Lung (tissue), 16 donors: ENCODE measurements around the gene ZNF112. TPM values are rescaled to one million over a fixed set of nuclear protein-coding genes. Genes with fewer than 3 reads are reported as not detected.
"Not testable (repeated sequence)": the region's sequence is repeated elsewhere in the genome, so short reads cannot be mapped to it uniquely, and the experiment has no call there.

Experiments
- ATAC-seq: fragments of 200-7000 bp; cut with Tn5 transposase; one replicate; pipeline ENCODE4 v1.9.1; 2020; ENCODE audit warnings: moderate number of reproducible peaks; ENCODE audit not compliant: insufficient read depth, low FRiP score
- DNase-seq, 3 donors: peaks; one replicate each; pipeline ENCODE4 v3.0.0-alpha.2; 2013 to 2017
- H3K27ac ChIP-seq, 2 donors: one replicate each; pipeline ENCODE4 v1.5.1; 2013; ENCODE audit warnings: mild to moderate bottlenecking in 2 of 2, moderate library complexity in 2 of 2, control low read depth in 1 of 2, inconsistent platforms in 1 of 2, low read depth in 1 of 2, low read length in 1 of 2
- H3K27me3 ChIP-seq, 3 donors: one replicate each; pipeline ENCODE4 v1.5.1; 2013; ENCODE audit warnings: low read length in 2 of 3; ENCODE audit not compliant: control insufficient read depth in 3 of 3, insufficient read depth in 3 of 3
- H3K36me3 ChIP-seq, 4 donors: one replicate each; pipeline ENCODE4 v1.5.1; 2013; ENCODE audit warnings: low read length in 4 of 4, mild to moderate bottlenecking in 1 of 4, moderate library complexity in 1 of 4; ENCODE audit not compliant: control insufficient read depth in 4 of 4, insufficient read depth in 4 of 4
- H3K4me1 ChIP-seq, 5 donors: one replicate each; pipeline ENCODE4 v1.5.1; 2013; ENCODE audit warnings: low read length in 5 of 5, mild to moderate bottlenecking in 2 of 5, moderate library complexity in 1 of 5; ENCODE audit not compliant: control insufficient read depth in 5 of 5, insufficient read depth in 5 of 5
- H3K4me3 ChIP-seq: one replicate; pipeline ENCODE4 v1.5.1; 2013; ENCODE audit warnings: mild to moderate bottlenecking, control low read depth, moderate library complexity
- H3K9ac ChIP-seq, 2 donors: one replicate each; pipeline ENCODE4 v1.5.1; 2013; ENCODE audit warnings: low read length in 2 of 2, control low read depth in 1 of 2; ENCODE audit not compliant: insufficient read depth in 1 of 2
- H3K9me3 ChIP-seq, 4 donors: one replicate each; pipeline ENCODE4 v1.5.1; 2013; ENCODE audit warnings: low read length in 3 of 4, mild to moderate bottlenecking in 1 of 4, moderate library complexity in 1 of 4; ENCODE audit not compliant: control insufficient read depth in 4 of 4, insufficient read depth in 3 of 4
- WGBS, 2 donors: extraction: QIAGEN DNeasy Blood & Tissue Kit; methylation state at CpG; one replicate each; pipeline ENCODE4 v1.1.7; 2013; 5-methylcytosine and 5-hydroxymethylcytosine counted together
- long read RNA-seq, 5 donors: transcript quantifications; one replicate each; lab custom pipeline, GENCODE V29; 2026
- polyA plus RNA-seq, 2 donors: library from polyadenylated mRNA; stranded (reverse); fragments of 200-250 nt; gene quantifications; one replicate each; pipeline ENCODE4 v1.2.1, GENCODE V29; 2013
- total RNA-seq, 2 donors: library from RNA; depleted of rRNA in 1 of 2; stranded (reverse); fragments of >200 nt in 1 of 2; gene quantifications; one replicate each; pipeline ENCODE4 v1.2.1, GENCODE V29; 2014 to 2021
- TF ChIP-seq, protein P1 (sequence below): IDR thresholded peaks from 2 replicates; pipeline ENCODE4 v1.5.1; 2012; ENCODE audit warnings: mild to moderate bottlenecking; ENCODE audit errors: control extremely low read depth, extremely low read depth
- donor health status: control.
- donor health status: control.
- donor health status: Bipolar disorder and iron deficiency.
- donor health status: healthy.
- donor health status: DM: yes; HTN: yes; CAD: no.

Gene ZNF112
- total RNA-seq: 10 to 100 TPM in 1 of 2 donors, 1 to 10 TPM in 1; 4.1 to 11.3 TPM
- 1 to 10 TPM; 1.0 to 1.1 TPM for polyA plus RNA-seq
- long read RNA-seq, donor 1, partial matches to known transcripts: 0 of 1 reads
- long read RNA-seq, donor 1, other reads (novel, unspliced or antisense): 0 of 1 reads
- long read RNA-seq, donor 2, partial matches to known transcripts: 0 of 1 reads
- long read RNA-seq, donor 2, other reads (novel, unspliced or antisense): 0 of 1 reads
- long read RNA-seq, donor 3, partial matches to known transcripts: 0 of 1 reads
- long read RNA-seq, donor 3, other reads (novel, unspliced or antisense): 0 of 1 reads
- long read RNA-seq, donor 4, partial matches to known transcripts: 0 of 1 reads
- long read RNA-seq, donor 4, other reads (novel, unspliced or antisense): 0 of 1 reads
- long read RNA-seq, donor 5, partial matches to known transcripts: 0 of 2 reads
- long read RNA-seq, donor 5, other reads (novel, unspliced or antisense): 0 of 2 reads

DNA sequence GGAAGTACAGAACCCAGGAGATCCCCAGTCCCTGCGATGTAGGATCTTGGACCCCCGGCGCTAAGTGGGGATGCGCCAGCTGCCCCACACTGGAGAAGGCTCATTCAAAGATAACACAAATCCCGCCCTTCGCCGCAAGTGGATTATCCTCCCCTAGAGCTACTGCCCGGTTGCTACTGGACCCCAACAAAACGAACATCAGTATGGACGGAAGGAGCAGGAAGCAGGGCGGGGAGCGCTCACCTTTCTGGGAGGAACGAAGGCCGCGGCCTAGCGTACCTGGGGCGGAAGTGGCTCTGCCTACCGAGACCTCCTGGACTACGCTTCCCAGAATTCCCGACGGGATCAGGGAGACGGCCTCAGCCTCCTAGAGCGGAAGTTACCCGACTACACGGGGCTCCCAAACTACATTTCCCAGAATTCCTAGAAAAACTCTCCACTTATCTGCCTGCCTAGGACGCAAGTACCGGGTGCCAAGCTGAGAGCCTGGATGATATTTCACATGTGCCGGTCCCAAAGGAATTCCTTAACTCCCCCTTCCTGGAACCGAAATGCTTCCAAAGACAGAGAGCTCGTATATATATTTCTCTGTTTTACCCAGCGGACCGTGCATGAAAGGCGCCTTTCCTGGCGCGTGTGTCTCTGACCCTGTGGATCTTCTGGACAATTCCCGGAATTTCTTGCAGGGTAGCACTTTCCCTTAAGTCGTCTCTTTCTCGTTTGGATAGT, at the start of gene ZNF112:
TSS of gene ZNF112 (minus strand) at position 298 of the 729 bp plus-strand sequence. CDS start 16,141 bp downstream, outside the sequence.
- TF ChIP-seq, protein P1, sequence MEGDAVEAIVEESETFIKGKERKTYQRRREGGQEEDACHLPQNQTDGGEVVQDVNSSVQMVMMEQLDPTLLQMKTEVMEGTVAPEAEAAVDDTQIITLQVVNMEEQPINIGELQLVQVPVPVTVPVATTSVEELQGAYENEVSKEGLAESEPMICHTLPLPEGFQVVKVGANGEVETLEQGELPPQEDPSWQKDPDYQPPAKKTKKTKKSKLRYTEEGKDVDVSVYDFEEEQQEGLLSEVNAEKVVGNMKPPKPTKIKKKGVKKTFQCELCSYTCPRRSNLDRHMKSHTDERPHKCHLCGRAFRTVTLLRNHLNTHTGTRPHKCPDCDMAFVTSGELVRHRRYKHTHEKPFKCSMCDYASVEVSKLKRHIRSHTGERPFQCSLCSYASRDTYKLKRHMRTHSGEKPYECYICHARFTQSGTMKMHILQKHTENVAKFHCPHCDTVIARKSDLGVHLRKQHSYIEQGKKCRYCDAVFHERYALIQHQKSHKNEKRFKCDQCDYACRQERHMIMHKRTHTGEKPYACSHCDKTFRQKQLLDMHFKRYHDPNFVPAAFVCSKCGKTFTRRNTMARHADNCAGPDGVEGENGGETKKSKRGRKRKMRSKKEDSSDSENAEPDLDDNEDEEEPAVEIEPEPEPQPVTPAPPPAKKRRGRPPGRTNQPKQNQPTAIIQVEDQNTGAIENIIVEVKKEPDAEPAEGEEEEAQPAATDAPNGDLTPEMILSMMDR: no peak
- H3K27ac ChIP-seq: peak within 1 kb of the TSS; percentile 50 to 55
- WGBS, 2 donors: 4% methylated on average over 38 of the region's 38 CpGs
- peaks cover 0 to 3% (median 0%) of the 10 kb centered on the region in 4 donors for H3K36me3 ChIP-seq
- H3K9me3 ChIP-seq: peaks cover 0 to 20% (median under 1%) of the 10 kb centered on the region in 4 donors
- peak; percentile 99 for ATAC-seq
- H3K4me1 ChIP-seq: peaks cover 0 to 5% (median 3%) of the 10 kb centered on the region in 5 donors
- peak within 1 kb of the TSS; percentile 83 to 88 for H3K9ac ChIP-seq
- peak; percentile 92 to 97 (median 97) for DNase-seq
- no peaks in the 10 kb centered on the region for H3K27me3 ChIP-seq
- peak within 1 kb of the TSS; percentile 70 for H3K4me3 ChIP-seq

GRCh38 chr19:44401139-44402115, 44.9 kb upstream of the ZNF112 start, which contains the start of gene ZNF285:
Gene ZNF285 (minus strand): TSS chr19:44401608. CDS start chr19:44397213, 4,395 bp downstream.
- Histone ChIP-seq H3K4me1 (no peaks in the 10 kb centered on the region), H3K27ac (peak within 1 kb of the TSS; percentile 15 to 43), H3K27me3 (no peaks in the 10 kb centered on the region), H3K4me3 (peak within 1 kb of the TSS; percentile 53), H3K9ac (peak within 1 kb of the TSS; percentile 34 to 52), H3K36me3 (peaks cover 0 to 3% (median 1%) of the 10 kb centered on the region in 4 donors), H3K9me3 (peaks cover 0 to 18% (median 2%) of the 10 kb centered on the region in 4 donors)
- peak; percentile 97 to 99 (median 99) for DNase-seq
- peak; percentile 97 for ATAC-seq
- TF ChIP-seq, protein P1: no peak
- 7 to 8% methylated on average over 43 of the region's 43 CpGs for WGBS, 2 donors

DNA sequence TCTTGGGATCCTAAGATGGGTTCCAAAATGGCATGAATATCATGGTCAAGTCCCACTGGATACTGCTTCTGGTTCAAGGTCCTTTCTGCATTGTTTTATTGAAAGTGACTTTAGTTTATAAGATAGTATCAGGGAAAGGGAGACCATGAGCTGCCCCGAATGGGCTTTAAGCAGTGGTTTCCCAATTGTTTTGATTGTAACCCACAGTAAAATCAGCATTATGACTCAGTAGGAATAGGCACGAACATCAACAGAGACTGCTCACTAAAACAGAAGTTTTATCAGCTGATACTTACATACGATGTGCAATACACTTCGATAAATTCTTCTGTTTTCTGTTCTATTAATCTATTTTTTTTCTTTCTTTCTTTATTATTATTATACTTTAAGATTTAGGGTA, 32.8 kb upstream of the ZNF112 start:
- H3K27me3 ChIP-seq, H3K4me3 ChIP-seq, H3K27ac ChIP-seq, DNase-seq, ATAC-seq, H3K4me1 ChIP-seq, H3K9ac ChIP-seq: not testable (repeated sequence)
- Histone ChIP-seq H3K36me3 (peaks cover 2 to 30% (median 9%) of the 10 kb centered on the region in 4 donors), H3K9me3 (peaks cover 0 to 23% (median 0%) of the 10 kb centered on the region in 4 donors)
- WGBS, 2 donors: 94 to 97% methylated on average over 4 of the region's 4 CpGs
